HepG2 (cell line): ENCODE results near the gene TSACC. TPM values are rescaled to one million over a fixed set of nuclear protein-coding genes. Genes with fewer than 3 reads are reported as not detected.

ENCODE experiments used
- ATF1 ChIP-seq: IDR thresholded peaks from 2 replicates; pipeline ENCODE4 v1.6.1; 2016; ENCODE audit warnings: mild to moderate bottlenecking, control low read depth
- ATRX ChIP-seq: sonication (generic); formaldehyde crosslinking; IDR thresholded peaks from 2 replicates; pipeline ENCODE4 v1.4.0; 2020; ENCODE audit warnings: missing genetic modification reagents, borderline replicate concordance
- HCFC1 ChIP-seq: fragments of 150-350 bp; IDR thresholded peaks from 2 replicates; pipeline ENCODE4 v1.6.1; 2014; ENCODE audit warnings: low read depth, low read length
- HNF1A ChIP-seq, 2 experiments: sonication (generic) in 1 of 2; formaldehyde crosslinking in 1 of 2; IDR thresholded peaks; 2 replicates each; pipeline versions ENCODE4 v1.4.0 to v1.6.1; 2016 to 2020; ENCODE audit warnings: borderline replicate concordance in 1 of 2, low read depth in 1 of 2, mild to moderate bottlenecking in 1 of 2, missing genetic modification reagents in 1 of 2
- NR1H2 ChIP-seq: sonication (generic); formaldehyde crosslinking; IDR thresholded peaks from 2 replicates; pipeline ENCODE4 v1.8.1; 2022; ENCODE audit warnings: low read depth, missing genetic modification reagents, borderline replicate concordance
- RBFOX2 ChIP-seq: fragments of 200-400 bp; formaldehyde crosslinking; IDR thresholded peaks from 2 replicates; pipeline ENCODE4 v1.6.1; 2017; ENCODE audit warnings: low read depth, mild to moderate bottlenecking, low read length
- RBM22 ChIP-seq: fragments of 200-400 bp; formaldehyde crosslinking; optimal IDR thresholded peaks from 2 replicates; pipeline ENCODE3; 2017; ENCODE audit warnings: mild to moderate bottlenecking, low read length, moderate library complexity
- REXO4 ChIP-seq: sonication (generic); formaldehyde crosslinking; IDR thresholded peaks from 2 replicates; pipeline ENCODE4 v1.8.0; 2022; ENCODE audit warnings: missing genetic modification reagents, mild to moderate bottlenecking, borderline replicate concordance
- TEAD2 ChIP-seq: sonication (generic); formaldehyde crosslinking; IDR thresholded peaks from 2 replicates; pipeline ENCODE4 v1.9.0; 2021; ENCODE audit warnings: missing genetic modification reagents
- ZFP37 ChIP-seq: sonication (generic); formaldehyde crosslinking; IDR thresholded peaks from 2 replicates; pipeline ENCODE4 v1.4.0; 2020; ENCODE audit warnings: missing genetic modification reagents, borderline replicate concordance
- ZKSCAN5 ChIP-seq: sonication (generic); formaldehyde crosslinking; IDR thresholded peaks from 2 replicates; pipeline ENCODE4 v1.5.1; 2020; ENCODE audit warnings: mild to moderate bottlenecking, missing genetic modification reagents
- ZNF296 ChIP-seq: sonication (generic); formaldehyde crosslinking; conservative IDR thresholded peaks from 2 replicates; pipeline ENCODE4 v1.5.0; 2020; ENCODE audit warnings: mild to moderate bottlenecking, missing genetic modification reagents
- ZNF350 ChIP-seq: sonication (generic); formaldehyde crosslinking; IDR thresholded peaks from 2 replicates; pipeline ENCODE4 v1.4.0; 2020; ENCODE audit warnings: mild to moderate bottlenecking, low read depth, missing genetic modification reagents, borderline replicate concordance
- ZNF354B ChIP-seq: sonication (generic); formaldehyde crosslinking; IDR thresholded peaks from 2 replicates; pipeline ENCODE4 v1.8.0; 2022; ENCODE audit warnings: mild to moderate bottlenecking, missing genetic modification reagents
- ZNF549 ChIP-seq: sonication (generic); formaldehyde crosslinking; IDR thresholded peaks from 2 replicates; pipeline ENCODE4 v1.5.0; 2020; ENCODE audit warnings: missing genetic modification reagents
- ZNF569 ChIP-seq: sonication (generic); formaldehyde crosslinking; IDR thresholded peaks from 2 replicates; pipeline ENCODE4 v1.5.0; 2020; ENCODE audit warnings: mild to moderate bottlenecking, missing genetic modification reagents, moderate library complexity, borderline replicate concordance
- ZNF577 ChIP-seq: sonication (generic); formaldehyde crosslinking; IDR thresholded peaks from 2 replicates; pipeline ENCODE4 v1.4.0; 2020; ENCODE audit warnings: mild to moderate bottlenecking, low read depth, missing genetic modification reagents, borderline replicate concordance
- polyA plus RNA-seq, 8 experiments: library from polyadenylated mRNA; depleted of rRNA in 3 of 8; stranded (reverse) in 7 of 8; unstranded in 1 of 8; fragments of >200 nt; fragmentation: Illumina TruSeq in 4 of 8; extraction: Trizol in 4 of 8; gene quantifications; 2 replicates each; pipeline versions ENCODE4 v1.2.1 to v1.2.3, GENCODE V29; 2011 to 2016; ENCODE audit warnings: low read depth in 4 of 8, missing spikeins in 1 of 8, mixed read lengths in 1 of 8; ENCODE audit not compliant: insufficient read depth in 1 of 8
- total RNA-seq, 5 experiments: library from RNA; depleted of rRNA; stranded (reverse); fragments of >200 nt; fragmentation: Illumina TruSeq; extraction: Trizol; gene quantifications; 2 replicates each; pipeline ENCODE4 v1.2.3, GENCODE V29; 2016; ENCODE audit warnings: low read depth in 1 of 5

The TSACC gene
- total and polyA plus RNA-seq, 2 of the 13 experiments (the other 11 are each of a cell fraction or from before 2014, with no cell fraction given) = 1.5 to 2.6 TPM

GRCh38 chr1:156367383-156368156 is 29.2 kb downstream of the TSACC start (continued):
- no peak for TF ChIP-seq ZNF569 (CRISPR knock-in tag)
- TF ChIP-seq ZNF577 (CRISPR knock-in tag) = no peak
- TF ChIP-seq ZNF549 (CRISPR knock-in tag) = no peak
- TF ChIP-seq NR1H2 (CRISPR knock-in tag) = no peak
- TF ChIP-seq RBFOX2 = 0 out of 2 replicates have a peak, but pooled peaks have one; percentile 16
- TF ChIP-seq RBM22 = peak; percentile 19
- TF ChIP-seq ZFP37 (CRISPR knock-in tag) = no peak
- TF ChIP-seq REXO4 (CRISPR knock-in tag) = no peak
- TF ChIP-seq HNF1A (IDR thresholded peaks at IDR 0.05; ENCODE audit: low read depth) = no peak
- no peak for TF ChIP-seq HNF1A (CRISPR knock-in tag; IDR thresholded peaks at IDR 0.05; ENCODE audit: borderline replicate concordance)
- no peak for TF ChIP-seq ZNF354B (CRISPR knock-in tag)
- TF ChIP-seq HCFC1 = no peak
- no peak for TF ChIP-seq ZKSCAN5 (CRISPR knock-in tag)
- TF ChIP-seq TEAD2 (CRISPR knock-in tag) = no peak
- no peak for TF ChIP-seq ZNF296 (CRISPR knock-in tag)
- no peak for TF ChIP-seq ATF1
- TF ChIP-seq ATRX (CRISPR knock-in tag) = no peak
- no peak for TF ChIP-seq ZNF350 (CRISPR knock-in tag)
